HepG2 (cell line): ENCODE data around the gene EPB41.

Experiments used
- POLR2A ChIP-seq, 2 experiments: IDR thresholded peaks; 2 replicates each; pipeline ENCODE4 v1.6.1; 2011; ENCODE audit warnings: low read depth in 2 of 2, low read length in 2 of 2, mild to moderate bottlenecking in 1 of 2, moderate library complexity in 1 of 2; ENCODE audit not compliant: insufficient read depth in 1 of 2
- TAF1 ChIP-seq: sonication (generic); formaldehyde crosslinking; IDR thresholded peaks from 2 replicates; pipeline ENCODE4 v1.4.0; 2020; ENCODE audit warnings: missing genetic modification reagents
- ZNF280B ChIP-seq: sonication (generic); formaldehyde crosslinking; IDR thresholded peaks from 2 replicates; pipeline ENCODE4 v1.5.0; 2020; ENCODE audit warnings: missing genetic modification reagents, mild to moderate bottlenecking, borderline replicate concordance
- ZNF562 ChIP-seq: sonication (generic); formaldehyde crosslinking; IDR thresholded peaks from 2 replicates; pipeline ENCODE4 v1.8.0; 2022; ENCODE audit warnings: missing genetic modification reagents, borderline replicate concordance
- ZSCAN31 ChIP-seq: sonication (generic); formaldehyde crosslinking; IDR thresholded peaks from 2 replicates; pipeline ENCODE4 v1.5.0; 2020; ENCODE audit warnings: low read depth, mild to moderate bottlenecking, missing genetic modification reagents
- TF ChIP-seq, protein P1 (sequence below): sonication (generic); formaldehyde crosslinking; IDR thresholded peaks from 2 replicates; pipeline ENCODE4 v1.5.0; 2020; ENCODE audit warnings: mild to moderate bottlenecking, missing genetic modification reagents, moderate library complexity
- TF ChIP-seq, protein P2 (sequence below): sonication (generic); formaldehyde crosslinking; IDR thresholded peaks from 2 replicates; pipeline ENCODE4 v1.8.1; 2023; ENCODE audit warnings: missing genetic modification reagents, inconsistent platforms, borderline replicate concordance

GRCh38 chr1:29062157-29062942 is 148.0 kb downstream of the EPB41 start:
- no peak for TF ChIP-seq ZSCAN31 (CRISPR knock-in tag)
- TF ChIP-seq ZNF562 (CRISPR knock-in tag), result no peak
- TF ChIP-seq, protein P1, sequence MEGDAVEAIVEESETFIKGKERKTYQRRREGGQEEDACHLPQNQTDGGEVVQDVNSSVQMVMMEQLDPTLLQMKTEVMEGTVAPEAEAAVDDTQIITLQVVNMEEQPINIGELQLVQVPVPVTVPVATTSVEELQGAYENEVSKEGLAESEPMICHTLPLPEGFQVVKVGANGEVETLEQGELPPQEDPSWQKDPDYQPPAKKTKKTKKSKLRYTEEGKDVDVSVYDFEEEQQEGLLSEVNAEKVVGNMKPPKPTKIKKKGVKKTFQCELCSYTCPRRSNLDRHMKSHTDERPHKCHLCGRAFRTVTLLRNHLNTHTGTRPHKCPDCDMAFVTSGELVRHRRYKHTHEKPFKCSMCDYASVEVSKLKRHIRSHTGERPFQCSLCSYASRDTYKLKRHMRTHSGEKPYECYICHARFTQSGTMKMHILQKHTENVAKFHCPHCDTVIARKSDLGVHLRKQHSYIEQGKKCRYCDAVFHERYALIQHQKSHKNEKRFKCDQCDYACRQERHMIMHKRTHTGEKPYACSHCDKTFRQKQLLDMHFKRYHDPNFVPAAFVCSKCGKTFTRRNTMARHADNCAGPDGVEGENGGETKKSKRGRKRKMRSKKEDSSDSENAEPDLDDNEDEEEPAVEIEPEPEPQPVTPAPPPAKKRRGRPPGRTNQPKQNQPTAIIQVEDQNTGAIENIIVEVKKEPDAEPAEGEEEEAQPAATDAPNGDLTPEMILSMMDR, result no peak
- TF ChIP-seq, protein P2, sequence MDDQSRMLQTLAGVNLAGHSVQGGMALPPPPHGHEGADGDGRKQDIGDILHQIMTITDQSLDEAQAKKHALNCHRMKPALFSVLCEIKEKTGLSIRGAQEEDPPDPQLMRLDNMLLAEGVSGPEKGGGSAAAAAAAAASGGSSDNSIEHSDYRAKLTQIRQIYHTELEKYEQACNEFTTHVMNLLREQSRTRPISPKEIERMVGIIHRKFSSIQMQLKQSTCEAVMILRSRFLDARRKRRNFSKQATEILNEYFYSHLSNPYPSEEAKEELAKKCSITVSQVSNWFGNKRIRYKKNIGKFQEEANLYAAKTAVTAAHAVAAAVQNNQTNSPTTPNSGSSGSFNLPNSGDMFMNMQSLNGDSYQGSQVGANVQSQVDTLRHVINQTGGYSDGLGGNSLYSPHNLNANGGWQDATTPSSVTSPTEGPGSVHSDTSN (CRISPR knock-in tag), result no peak
- TF ChIP-seq POLR2A (IDR thresholded peaks at IDR 0.05; ENCODE audit: insufficient read depth in 1 of 2, low read depth in 2 of 2, low read length in 2 of 2), result no peak
- no peak for TF ChIP-seq TAF1
- no peak for TF ChIP-seq ZNF280B
